ENCODE results near the gene CGRRF1.

Gene CGRRF1

GRCh38 chr14:54489731-54490444 is 19.8 kb upstream of the CGRRF1 start:
- WGBS (ENCODE audit: insufficient coverage, insufficient read length): no CpG with 5 or more reads among the region's 4 CpGs
- H3K4me1 ChIP-seq (ENCODE audit: control insufficient read depth, insufficient read depth, low read length): peaks cover 2% of the 10 kb centered on the region; the same call in 1 of the 2 replicates
- H3K36me3 ChIP-seq (ENCODE audit: control insufficient read depth, insufficient read depth, low read length): no peaks in the 10 kb centered on the region
- no peak overlapping the region for H3K4me3 ChIP-seq (ENCODE audit: low read length)
- no peaks in the 10 kb centered on the region for H3K9me3 ChIP-seq (ENCODE audit: control insufficient read depth, insufficient read depth, low read length)
- DNase-seq (ENCODE audit: low read depth, low spot score): no peak
- no peak overlapping the region for H3K27ac ChIP-seq (ENCODE audit: low read length)
- H3K27me3 ChIP-seq (ENCODE audit: control insufficient read depth, insufficient read depth, low read length): no peaks in the 10 kb centered on the region

GRCh38 chr14:54490445-54491175 is 19.1 kb upstream of the CGRRF1 start:
- Histone ChIP-seq H3K9me3 (ENCODE audit: control insufficient read depth, insufficient read depth, low read length) (no peaks in the 10 kb centered on the region), H3K4me3 (ENCODE audit: low read length) (no peak overlapping the region), H3K4me1 (ENCODE audit: control insufficient read depth, insufficient read depth, low read length) (peaks cover 2% of the 10 kb centered on the region; the same call in 1 of the 2 replicates), H3K27me3 (ENCODE audit: control insufficient read depth, insufficient read depth, low read length) (no peaks in the 10 kb centered on the region), H3K36me3 (ENCODE audit: control insufficient read depth, insufficient read depth, low read length) (no peaks in the 10 kb centered on the region), H3K27ac (ENCODE audit: low read length) (no peak overlapping the region)
- WGBS (ENCODE audit: insufficient coverage, insufficient read length): no CpG with 5 or more reads among the region's 3 CpGs
- DNase-seq (ENCODE audit: low read depth, low spot score): no peak

GRCh38 chr14:54493293-54493692 is 16.4 kb upstream of the CGRRF1 start:
- H3K4me1 ChIP-seq (ENCODE audit: control insufficient read depth, insufficient read depth, low read length): peaks cover 2% of the 10 kb centered on the region; the same call in 1 of the 2 replicates
- no peaks in the 10 kb centered on the region for H3K36me3 ChIP-seq (ENCODE audit: control insufficient read depth, insufficient read depth, low read length)
- H3K27me3 ChIP-seq (ENCODE audit: control insufficient read depth, insufficient read depth, low read length): no peaks in the 10 kb centered on the region
- no peak overlapping the region for H3K27ac ChIP-seq (ENCODE audit: low read length)
- no peaks in the 10 kb centered on the region for H3K9me3 ChIP-seq (ENCODE audit: control insufficient read depth, insufficient read depth, low read length)
- whole genome bisulfite sequencing (ENCODE audit: insufficient coverage, insufficient read length): no CpG with 5 or more reads among the region's 13 CpGs
- DNase-seq (ENCODE audit: low read depth, low spot score): no peak
- H3K4me3 ChIP-seq (ENCODE audit: low read length): no peak overlapping the region

GRCh38 chr14:54497224-54497623 is 12.5 kb upstream of the CGRRF1 start:
- no peak overlapping the region for H3K27ac ChIP-seq (ENCODE audit: low read length)
- no peak overlapping the region for H3K4me3 ChIP-seq (ENCODE audit: low read length)
- H3K9me3 ChIP-seq (ENCODE audit: control insufficient read depth, insufficient read depth, low read length): no peaks in the 10 kb centered on the region
- no peaks in the 10 kb centered on the region for H3K27me3 ChIP-seq (ENCODE audit: control insufficient read depth, insufficient read depth, low read length)
- H3K36me3 ChIP-seq (ENCODE audit: control insufficient read depth, insufficient read depth, low read length): no peaks in the 10 kb centered on the region
- 0 out of 2 replicates have a peak, but pooled peaks cover 2% of the 10 kb centered on the region for H3K4me1 ChIP-seq (ENCODE audit: control insufficient read depth, insufficient read depth, low read length)
- no peak for DNase-seq (ENCODE audit: low read depth, low spot score)
- WGBS (ENCODE audit: insufficient coverage, insufficient read length): no CpG with 5 or more reads among the region's 2 CpGs

GRCh38 chr14:54498095-54498531 is 11.6 kb upstream of the CGRRF1 start:
- Histone ChIP-seq H3K36me3 (ENCODE audit: control insufficient read depth, insufficient read depth, low read length) (no peaks in the 10 kb centered on the region), H3K4me3 (ENCODE audit: low read length) (no peak overlapping the region), H3K27ac (ENCODE audit: low read length) (no peak overlapping the region), H3K9me3 (ENCODE audit: control insufficient read depth, insufficient read depth, low read length) (no peaks in the 10 kb centered on the region), H3K27me3 (ENCODE audit: control insufficient read depth, insufficient read depth, low read length) (no peaks in the 10 kb centered on the region), H3K4me1 (ENCODE audit: control insufficient read depth, insufficient read depth, low read length) (0 out of 2 replicates have a peak, but pooled peaks cover under 1% of the 10 kb centered on the region)
- no CpG with 5 or more reads among the region's 5 CpGs for WGBS (ENCODE audit: insufficient coverage, insufficient read length)
- DNase-seq (ENCODE audit: low read depth, low spot score): no peak

- WGBS (ENCODE audit: insufficient coverage, insufficient read length): no CpG with 5 or more reads among the region's 7 CpGs
- Histone ChIP-seq H3K4me1 (ENCODE audit: control insufficient read depth, insufficient read depth, low read length) (no peaks in the 10 kb centered on the region), H3K9me3 (ENCODE audit: control insufficient read depth, insufficient read depth, low read length) (no peaks in the 10 kb centered on the region), H3K27me3 (ENCODE audit: control insufficient read depth, insufficient read depth, low read length) (no peaks in the 10 kb centered on the region), H3K27ac (ENCODE audit: low read length) (no peak overlapping the region), H3K36me3 (ENCODE audit: control insufficient read depth, insufficient read depth, low read length) (no peaks in the 10 kb centered on the region), H3K4me3 (ENCODE audit: low read length) (no peak overlapping the region)
- DNase-seq (ENCODE audit: low read depth, low spot score): no peak
These were observed 11.1 kb upstream of the CGRRF1 start for GRCh38 chr14:54498579-54498978.

GRCh38 chr14:54500744-54501143 is 9.0 kb upstream of the CGRRF1 start:
- Histone ChIP-seq H3K27ac (ENCODE audit: low read length) (no peak overlapping the region), H3K36me3 (ENCODE audit: control insufficient read depth, insufficient read depth, low read length) (no peaks in the 10 kb centered on the region), H3K4me1 (ENCODE audit: control insufficient read depth, insufficient read depth, low read length) (no peaks in the 10 kb centered on the region), H3K27me3 (ENCODE audit: control insufficient read depth, insufficient read depth, low read length) (no peaks in the 10 kb centered on the region), H3K9me3 (ENCODE audit: control insufficient read depth, insufficient read depth, low read length) (no peaks in the 10 kb centered on the region), H3K4me3 (ENCODE audit: low read length) (no peak overlapping the region)
- WGBS (ENCODE audit: insufficient coverage, insufficient read length): 100% methylated on average over 1 of the region's 3 CpGs
- DNase-seq (ENCODE audit: low read depth, low spot score): no peak

- no peak overlapping the region for H3K4me3 ChIP-seq (ENCODE audit: low read length)
- H3K36me3 ChIP-seq (ENCODE audit: control insufficient read depth, insufficient read depth, low read length): no peaks in the 10 kb centered on the region
- H3K27me3 ChIP-seq (ENCODE audit: control insufficient read depth, insufficient read depth, low read length): no peaks in the 10 kb centered on the region
- no peak for DNase-seq (ENCODE audit: low read depth, low spot score)
- no peaks in the 10 kb centered on the region for H3K9me3 ChIP-seq (ENCODE audit: control insufficient read depth, insufficient read depth, low read length)
- no peaks in the 10 kb centered on the region for H3K4me1 ChIP-seq (ENCODE audit: control insufficient read depth, insufficient read depth, low read length)
- WGBS (ENCODE audit: insufficient coverage, insufficient read length): no CpG with 5 or more reads among the region's 3 CpGs
- no peak overlapping the region for H3K27ac ChIP-seq (ENCODE audit: low read length)
These were observed 8.2 kb upstream of the CGRRF1 start for GRCh38 chr14:54501480-54501879.

GRCh38 chr14:54502602-54503001 is 7.1 kb upstream of the CGRRF1 start:
- Histone ChIP-seq H3K4me3 (ENCODE audit: low read length) (no peak overlapping the region), H3K4me1 (ENCODE audit: control insufficient read depth, insufficient read depth, low read length) (no peaks in the 10 kb centered on the region), H3K27me3 (ENCODE audit: control insufficient read depth, insufficient read depth, low read length) (no peaks in the 10 kb centered on the region), H3K27ac (ENCODE audit: low read length) (no peak overlapping the region), H3K9me3 (ENCODE audit: control insufficient read depth, insufficient read depth, low read length) (no peaks in the 10 kb centered on the region), H3K36me3 (ENCODE audit: control insufficient read depth, insufficient read depth, low read length) (no peaks in the 10 kb centered on the region)
- DNase-seq (ENCODE audit: low read depth, low spot score): no peak
- WGBS (ENCODE audit: insufficient coverage, insufficient read length): no CpG with 5 or more reads among the region's 2 CpGs

GRCh38 chr14:54503486-54503885 is 6.2 kb upstream of the CGRRF1 start:
- DNase-seq (ENCODE audit: low read depth, low spot score): no peak
- Histone ChIP-seq H3K36me3 (ENCODE audit: control insufficient read depth, insufficient read depth, low read length) (no peaks in the 10 kb centered on the region), H3K9me3 (ENCODE audit: control insufficient read depth, insufficient read depth, low read length) (no peaks in the 10 kb centered on the region), H3K4me1 (ENCODE audit: control insufficient read depth, insufficient read depth, low read length) (no peaks in the 10 kb centered on the region), H3K4me3 (ENCODE audit: low read length) (no peak overlapping the region), H3K27ac (ENCODE audit: low read length) (no peak overlapping the region), H3K27me3 (ENCODE audit: control insufficient read depth, insufficient read depth, low read length) (no peaks in the 10 kb centered on the region)
- no CpG with 5 or more reads among the region's 3 CpGs for WGBS (ENCODE audit: insufficient coverage, insufficient read length)
